Measurements from ENCODE around the gene TNIK.

GRCh38 chr3:171420667-171421066 lies 39.5 kb downstream of the TNIK start:
- TF ChIP-seq CTCF (IDR thresholded peaks at IDR 0.05 in 2 of 3, conservative IDR thresholded peaks at IDR 0.05 in 1 of 3; ENCODE audit: control insufficient read depth in 2 of 3, extremely low read depth in 1 of 3, insufficient read depth in 1 of 3, low read depth in 3 of 3, low read length in 3 of 3) (no peak), POLR2A (IDR thresholded peaks at IDR 0.05; ENCODE audit: low read depth, low read length) (no peak)

All from GM12878 (cell line).